ENCODE measurements around the gene GID8.

GID8 gene

GRCh38 chr20:62986257-62986800, 48.4 kb downstream of the GID8 start:
- DNase-seq (ENCODE audit: low read depth) = no peak

- DNase-seq (ENCODE audit: low read depth) = no peak
Observed at GRCh38 chr20:62987114-62987513, 49.2 kb downstream of the GID8 start.

GRCh38 chr20:62989201-62989601, 51.3 kb downstream of the GID8 start:
- DNase-seq (ENCODE audit: low read depth) = no peak

GRCh38 chr20:62990306-62990825, 52.4 kb downstream of the GID8 start:
- no peak for DNase-seq (ENCODE audit: low read depth)

- DNase-seq (ENCODE audit: low read depth) = no peak
Observed at GRCh38 chr20:62991196-62991807, 53.4 kb downstream of the GID8 start.

GRCh38 chr20:62991863-62992262, 53.9 kb downstream of the GID8 start:
- no peak for DNase-seq (ENCODE audit: low read depth)

GRCh38 chr20:62993856-62994494, 56.0 kb downstream of the GID8 start:
- DNase-seq (ENCODE audit: low read depth) = no peak

- DNase-seq (ENCODE audit: low read depth) = no peak
Observed at GRCh38 chr20:62994869-62995281, 56.9 kb downstream of the GID8 start.

GRCh38 chr20:62995481-62995880, 57.5 kb downstream of the GID8 start:
- no peak for DNase-seq (ENCODE audit: low read depth)

GRCh38 chr20:62995898-62996595, 58.1 kb downstream of the GID8 start:
- no peak for DNase-seq (ENCODE audit: low read depth)

GRCh38 chr20:62996596-62996982, 58.6 kb downstream of the GID8 start:
- DNase-seq (ENCODE audit: low read depth) = no peak

- DNase-seq (ENCODE audit: low read depth) = no peak
Observed at GRCh38 chr20:62997417-62998035, 59.6 kb downstream of the GID8 start.

Measured in activated gamma-delta T cell treated with anti-CD3 and anti-CD28 coated beads, Interleukin-2, amount 50 U/mL, for 16 hours (primary cell).